Uterus (tissue), 2 donors: ENCODE results near the gene STK32C.

Experiments
- CTCF ChIP-seq, 4 experiments: fragments of 200-600 bp in 2 of 4; fragments of 450-650 bp in 2 of 4; sonication (generic) in 2 of 4; IDR thresholded peaks; one replicate each; pipeline ENCODE4 v1.5.1; 2016 to 2019; ENCODE audit warnings: antibody characterized with exemption in 4 of 4, mild to moderate bottlenecking in 2 of 4, moderate library complexity in 1 of 4
- POLR2A ChIP-seq, 2 donors: fragments of 450-650 bp; IDR thresholded peaks; one replicate each; pipeline ENCODE4 v1.6.1; 2016; ENCODE audit warnings: antibody characterized with exemption in 2 of 2, mild to moderate bottlenecking in 1 of 2, moderate library complexity in 1 of 2

DNA sequence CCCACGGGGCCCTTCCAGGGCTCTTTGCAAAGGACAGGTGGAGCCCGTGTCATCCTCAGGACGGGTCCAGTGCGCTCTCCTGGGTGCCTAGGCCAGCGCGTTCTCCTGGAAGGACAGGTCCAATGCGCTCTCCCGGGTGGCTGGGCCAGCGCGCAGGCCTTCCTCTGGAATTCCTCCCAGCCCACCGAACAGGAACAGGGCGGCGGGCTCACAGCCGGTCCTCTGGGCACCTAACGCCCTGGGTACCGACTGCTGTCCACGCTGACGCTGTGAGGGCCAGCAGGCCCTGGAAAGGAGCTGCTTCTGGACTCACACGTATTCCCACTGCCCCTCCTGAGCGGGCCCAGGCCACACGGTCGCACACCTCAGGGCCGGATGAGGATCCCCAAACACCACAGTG, 49.3 kb downstream of the STK32C start:
- no peak for TF ChIP-seq CTCF (IDR thresholded peaks at IDR 0.05)
- TF ChIP-seq POLR2A (IDR thresholded peaks at IDR 0.05) = no peak
